Heart left ventricle (tissue), 16 donors: ENCODE results near the gene KCNA2. TPM values are rescaled to one million over a fixed set of nuclear protein-coding genes. Genes with fewer than 3 reads are reported as not detected.

ENCODE experiments used
- ATAC-seq, 4 donors: fragments of 200-7000 bp; cut with Tn5 transposase; one replicate each; pipeline ENCODE4 v1.9.1; 2020 to 2022; ENCODE audit warnings: moderate library complexity in 4 of 4, mild to moderate bottlenecking in 3 of 4, moderate number of reproducible peaks in 1 of 4
- DNase-seq, 5 donors: peaks; one replicate each; pipeline ENCODE4 v3.0.0-alpha.2; 2020
- H3K27ac ChIP-seq, 12 donors: fragments of 200-600 bp; sonication (generic) in 4 of 12; one replicate each; pipeline versions ENCODE4 v1.5.0 to v1.8.0; 2016 to 2022; ENCODE audit warnings: mild to moderate bottlenecking in 2 of 12
- H3K27me3 ChIP-seq, 9 donors: fragments of 200-600 bp; sonication (generic) in 2 of 9; one replicate each; pipeline versions ENCODE4 v1.5.1 to v1.8.0; 2016 to 2022; ENCODE audit warnings: mild to moderate bottlenecking in 3 of 9
- H3K36me3 ChIP-seq, 9 donors: fragments of 200-600 bp; sonication (generic) in 2 of 9; one replicate each; pipeline versions ENCODE4 v1.5.0 to v1.8.0; 2018 to 2022; ENCODE audit warnings: mild to moderate bottlenecking in 2 of 9
- H3K4me1 ChIP-seq, 12 donors: fragments of 200-600 bp; sonication (generic) in 4 of 12; one replicate each; pipeline versions ENCODE4 v1.5.0 to v1.8.0; 2016 to 2022; ENCODE audit warnings: mild to moderate bottlenecking in 3 of 12
- H3K4me3 ChIP-seq, 12 donors: fragments of 200-600 bp; sonication (generic) in 4 of 12; one replicate each; pipeline versions ENCODE4 v1.5.0 to v1.8.0; 2017 to 2022; ENCODE audit warnings: mild to moderate bottlenecking in 9 of 12, moderate library complexity in 4 of 12
- H3K9me3 ChIP-seq, 12 donors: fragments of 200-600 bp; sonication (generic) in 4 of 12; one replicate each; pipeline versions ENCODE4 v1.5.0 to v1.8.0; 2016 to 2022; ENCODE audit warnings: mild to moderate bottlenecking in 1 of 12
- POLR2A ChIP-seq, 2 donors: fragments of 450-650 bp; IDR thresholded peaks; one replicate each; pipeline ENCODE4 v1.6.1; 2017; ENCODE audit warnings: antibody characterized with exemption in 2 of 2, mild to moderate bottlenecking in 2 of 2, moderate library complexity in 2 of 2
- WGBS, 4 donors: extraction: QIAGEN DNeasy Blood & Tissue Kit in 2 of 4; methylation state at CpG; one replicate each; pipeline versions ENCODE4 v1.1.5 to v1.1.7; 2013 to 2018; 5-methylcytosine and 5-hydroxymethylcytosine counted together
- intact Hi-C, 10 donors: fragments of 100-400 bp; cut with DNase I; formaldehyde crosslinking; loops; one replicate each; pipeline versions ENCODE4 v1.11.1 to v1.14.2; 2022
- polyA plus RNA-seq, 2 donors: library from polyadenylated mRNA; stranded (reverse); fragments of 200-250 nt; gene quantifications; one replicate each; pipeline ENCODE4 v1.2.3, GENCODE V29; 2013
- total RNA-seq, 9 donors: library from RNA; depleted of rRNA in 2 of 9; stranded (reverse); fragments of >200 nt in 2 of 9; fragmentation: NEBNext Ultra II Directional in 3 of 9; extraction: Animal tissue kit (Norgen Biotek cat#: 25700) in 3 of 9; gene quantifications; one replicate each; pipeline versions ENCODE4 v1.1.0 to v1.2.4, GENCODE V29; 2016 to 2023
- TF ChIP-seq, protein P1 (sequence below), 12 donors: fragments of 200-600 bp; sonication (generic) in 4 of 12; IDR thresholded peaks; one replicate each; pipeline versions ENCODE4 v1.5.0 to v1.8.0; 2018 to 2022; ENCODE audit warnings: antibody characterized with exemption in 12 of 12, mild to moderate bottlenecking in 5 of 12
- donor health status: ischemic (EF 13 %, LVEDD 7.1; RV severe dilation, severe dysfunction).
- donor health status: healthy with polysubstance abuse.
- donor health status: DM: no; HTN: yes; CAD: no.
- donor health status: DM: no; HTN: no; CAD: no.
- donor health status: ischemic (EF 25% LVEDD 6.9; RV normal size, moderate dysfunction).
- donor health status: ischemic (EF 25% LVEDD 5.7; RV mildly dilated, moderate dysfunction).
- donor health status: healthy.
- donor health status: DM: yes; HTN: yes; CAD: no.
- donor health status: ischemic (EF 35%, LVEDD 5.7; RV mildly dilated, moderate dysfunction).
- donor health status: nonischemic (EF 11% LVEDD 7.7; RV severe dilation, severe dysfunction).
- donor health status: DM: yes; HTN: yes; CAD: no.
- donor health status: PGD.
- donor health status: ischemic (EF 29% LVEDD 5.4; RV normal size, mild dysfunction).
- donor health status: nonischemic (EF 23%, LVEDD 6.1; RV moderate dilation, normal function).

KCNA2 gene
- total and polyA plus RNA-seq, 11 donors: 0.08 to 1.6 (median 0.78) TPM

DNA sequence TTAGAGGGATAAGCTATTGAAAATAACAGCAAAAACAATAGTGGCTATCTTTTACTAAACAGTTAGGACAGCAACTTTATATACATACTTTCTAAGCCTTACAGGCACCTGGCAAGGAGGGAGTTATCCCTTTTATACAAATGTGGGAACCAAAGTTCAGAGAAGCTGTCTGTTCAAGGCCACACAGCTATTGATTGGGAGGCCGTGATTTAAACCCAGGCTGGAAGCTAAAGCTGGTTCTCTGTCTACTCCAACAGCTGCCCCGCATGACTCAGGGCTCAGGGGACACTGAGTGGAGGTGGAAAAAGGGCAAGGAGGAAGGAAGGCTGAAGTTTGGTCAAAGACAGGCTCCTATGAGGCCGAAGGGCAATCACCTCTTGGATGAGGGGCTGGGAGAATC is 26.7 kb downstream of the KCNA2 start:
- H3K4me3 ChIP-seq: no peak overlapping the region
- peaks cover 0 to 5% (median 0%) of the 10 kb centered on the region in 12 donors for H3K9me3 ChIP-seq
- DNase-seq: no peak
- no peak overlapping the region for H3K27ac ChIP-seq
- no peaks in the 10 kb centered on the region for H3K4me1 ChIP-seq
- TF ChIP-seq, protein P1, sequence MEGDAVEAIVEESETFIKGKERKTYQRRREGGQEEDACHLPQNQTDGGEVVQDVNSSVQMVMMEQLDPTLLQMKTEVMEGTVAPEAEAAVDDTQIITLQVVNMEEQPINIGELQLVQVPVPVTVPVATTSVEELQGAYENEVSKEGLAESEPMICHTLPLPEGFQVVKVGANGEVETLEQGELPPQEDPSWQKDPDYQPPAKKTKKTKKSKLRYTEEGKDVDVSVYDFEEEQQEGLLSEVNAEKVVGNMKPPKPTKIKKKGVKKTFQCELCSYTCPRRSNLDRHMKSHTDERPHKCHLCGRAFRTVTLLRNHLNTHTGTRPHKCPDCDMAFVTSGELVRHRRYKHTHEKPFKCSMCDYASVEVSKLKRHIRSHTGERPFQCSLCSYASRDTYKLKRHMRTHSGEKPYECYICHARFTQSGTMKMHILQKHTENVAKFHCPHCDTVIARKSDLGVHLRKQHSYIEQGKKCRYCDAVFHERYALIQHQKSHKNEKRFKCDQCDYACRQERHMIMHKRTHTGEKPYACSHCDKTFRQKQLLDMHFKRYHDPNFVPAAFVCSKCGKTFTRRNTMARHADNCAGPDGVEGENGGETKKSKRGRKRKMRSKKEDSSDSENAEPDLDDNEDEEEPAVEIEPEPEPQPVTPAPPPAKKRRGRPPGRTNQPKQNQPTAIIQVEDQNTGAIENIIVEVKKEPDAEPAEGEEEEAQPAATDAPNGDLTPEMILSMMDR (IDR thresholded peaks at IDR 0.05): no peak
- no peak for TF ChIP-seq POLR2A (IDR thresholded peaks at IDR 0.05)
- ATAC-seq: no peak
- WGBS, 4 donors: 73 to 81% (median 76%) methylated on average over 3 of the region's 3 CpGs
- no peaks in the 10 kb centered on the region for H3K27me3 ChIP-seq
- intact Hi-C loops: no loop called here
- no peaks in the 10 kb centered on the region for H3K36me3 ChIP-seq

DNA sequence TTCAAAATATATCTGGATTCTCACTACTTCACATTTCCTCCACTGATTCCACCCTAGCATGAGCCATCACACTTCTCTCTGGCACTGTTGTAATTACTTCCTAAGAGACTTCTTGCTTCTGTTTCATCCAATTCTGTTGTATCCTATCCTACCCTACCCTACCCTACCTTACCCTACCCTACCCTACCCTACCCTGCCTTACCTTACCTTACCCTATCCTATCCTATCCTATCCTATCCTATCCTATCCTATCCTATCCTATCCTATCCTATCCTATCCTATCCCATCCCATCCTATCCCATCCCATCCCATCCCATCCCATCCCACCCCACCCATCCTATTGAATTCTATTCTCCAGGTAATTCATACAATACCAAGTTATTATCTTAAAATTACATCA is 29.7 kb downstream of the KCNA2 start:
- Histone ChIP-seq H3K36me3 (no peaks in the 10 kb centered on the region), H3K27ac (no peak overlapping the region), H3K9me3 (peaks cover 0 to 5% (median 0%) of the 10 kb centered on the region in 12 donors), H3K4me1 (no peaks in the 10 kb centered on the region), H3K27me3 (peaks cover 0 to 15% (median 9%) of the 10 kb centered on the region in 9 donors), H3K4me3 (no peak overlapping the region)
- no peak for ATAC-seq
- intact Hi-C loops: no loop called here
- no peak for TF ChIP-seq POLR2A (IDR thresholded peaks at IDR 0.05)
- TF ChIP-seq, protein P1 (IDR thresholded peaks at IDR 0.05): no peak
- no peak for DNase-seq

DNA sequence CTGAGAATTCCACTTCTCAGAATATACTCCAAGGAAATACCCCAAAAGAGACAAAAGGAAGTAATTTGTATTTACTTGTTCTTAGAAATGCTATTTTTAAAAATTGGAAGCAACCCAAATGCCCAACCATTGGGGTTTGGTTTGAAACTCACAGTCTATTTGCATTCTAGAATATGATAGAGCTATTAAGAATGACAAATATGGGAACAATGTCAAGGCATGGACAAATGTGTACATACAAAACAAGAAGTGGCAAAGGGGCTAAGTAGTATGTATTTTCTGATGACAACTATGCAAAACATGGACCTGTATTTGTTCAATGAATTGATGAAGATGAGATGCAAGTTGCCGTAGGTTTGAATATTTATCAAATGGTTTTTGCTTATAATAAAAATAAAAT is 32.8 kb downstream of the KCNA2 start:
- H3K9me3 ChIP-seq: no peaks in the 10 kb centered on the region
- TF ChIP-seq, protein P1 (IDR thresholded peaks at IDR 0.05): no peak
- no peak for TF ChIP-seq POLR2A (IDR thresholded peaks at IDR 0.05)
- no peaks in the 10 kb centered on the region for H3K36me3 ChIP-seq
- WGBS, 4 donors: 94 to 96% (median 96%) methylated on average over 1 of the region's 1 CpG
- no peaks in the 10 kb centered on the region for H3K4me1 ChIP-seq
- ATAC-seq (no peak), DNase-seq (no peak)
- H3K27ac ChIP-seq: no peak overlapping the region
- peaks cover 0 to 24% (median 12%) of the 10 kb centered on the region in 9 donors for H3K27me3 ChIP-seq
- intact Hi-C loops: no loop called here
- H3K4me3 ChIP-seq: no peak overlapping the region

DNA sequence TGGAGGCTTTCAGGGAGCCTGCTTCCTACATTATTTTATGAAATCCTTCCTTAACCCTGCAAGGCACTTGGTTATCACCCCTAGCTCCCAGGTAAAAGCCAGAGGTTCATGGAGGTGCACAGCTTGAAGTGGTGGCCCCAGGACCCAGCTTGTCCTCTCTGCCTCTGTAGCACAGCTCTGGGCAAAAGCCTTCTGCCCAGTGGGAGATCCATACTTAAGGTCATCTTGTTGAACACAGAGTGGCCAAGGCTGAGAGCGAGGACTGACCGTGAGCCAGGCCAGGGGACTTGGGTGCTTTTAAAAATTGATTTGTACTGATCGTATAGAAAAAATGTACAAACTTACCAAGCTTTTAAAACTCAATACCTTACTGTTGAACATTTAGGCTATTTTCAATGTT is 33.4 kb downstream of the KCNA2 start:
- no peak overlapping the region for H3K27ac ChIP-seq

More for the DNA sequence above, 33.4 kb downstream of the KCNA2 start:
- no peaks in the 10 kb centered on the region for H3K9me3 ChIP-seq
- peaks cover 0 to 24% (median 12%) of the 10 kb centered on the region in 9 donors for H3K27me3 ChIP-seq
- no peak overlapping the region for H3K4me3 ChIP-seq
- ATAC-seq (no peak), DNase-seq (no peak)
- TF ChIP-seq, protein P1 (IDR thresholded peaks at IDR 0.05): no peak
- TF ChIP-seq POLR2A (IDR thresholded peaks at IDR 0.05): no peak
- WGBS, 4 donors: 89 to 96% (median 91%) methylated on average over 3 of the region's 3 CpGs
- no peaks in the 10 kb centered on the region for H3K4me1 ChIP-seq
- intact Hi-C loops: no loop called here
- H3K36me3 ChIP-seq: no peaks in the 10 kb centered on the region
